ENCODE measurements around the gene FLVCR1.
"Not testable (repeated sequence)": the region's sequence is repeated elsewhere in the genome, so short reads cannot be mapped to it uniquely, and the experiment has no call there.

The FLVCR1 gene

GRCh38 chr1:212857992-212858460 is at the start of gene FLVCR1:
Gene FLVCR1, plus strand, starts transcription at chr1:212858275. Its CDS starts 178 bp downstream, at chr1:212858453.
- DNase-seq (ENCODE audit: low read depth) = peak; percentile 92

- DNase-seq (ENCODE audit: low read depth) = no peak
Observed at GRCh38 chr1:212814537-212815334, 43.3 kb upstream of the FLVCR1 start.

GRCh38 chr1:212816567-212817278 is 41.4 kb upstream of the FLVCR1 start:
- DNase-seq (ENCODE audit: low read depth) = no peak

- DNase-seq (ENCODE audit: low read depth) = no peak
Observed at GRCh38 chr1:212819726-212820125, 38.3 kb upstream of the FLVCR1 start.

- DNase-seq (ENCODE audit: low read depth) = no peak
Observed at GRCh38 chr1:212820969-212821368, 37.1 kb upstream of the FLVCR1 start.

- no peak for DNase-seq (ENCODE audit: low read depth)
Observed at GRCh38 chr1:212822956-212823355, 35.1 kb upstream of the FLVCR1 start.

GRCh38 chr1:212824201-212824600 is 33.9 kb upstream of the FLVCR1 start:
- no peak for DNase-seq (ENCODE audit: low read depth)

- DNase-seq (ENCODE audit: low read depth) = no peak
Observed at GRCh38 chr1:212825798-212826452, 32.1 kb upstream of the FLVCR1 start.

- DNase-seq (ENCODE audit: low read depth) = no peak
Observed at GRCh38 chr1:212827171-212827776, 30.8 kb upstream of the FLVCR1 start.

GRCh38 chr1:212827831-212828278 is 30.2 kb upstream of the FLVCR1 start:
- DNase-seq (ENCODE audit: low read depth) = no peak

- no peak for DNase-seq (ENCODE audit: low read depth)
Observed at GRCh38 chr1:212828395-212828794, 29.7 kb upstream of the FLVCR1 start.

- DNase-seq (ENCODE audit: low read depth) = not testable (repeated sequence)
Observed at GRCh38 chr1:212833211-212834207, 24.6 kb upstream of the FLVCR1 start.

- DNase-seq (ENCODE audit: low read depth) = no peak
Observed at GRCh38 chr1:212838145-212838544, 19.9 kb upstream of the FLVCR1 start.

GRCh38 chr1:212844521-212844920 is 13.6 kb upstream of the FLVCR1 start:
- DNase-seq (ENCODE audit: low read depth) = not testable (repeated sequence)

GRCh38 chr1:212847549-212847948 is 10.5 kb upstream of the FLVCR1 start, which contains the start of gene SPATA45:
Gene SPATA45, minus strand, starts transcription at chr1:212847649. Its CDS starts 11,500 bp downstream, at chr1:212836149.
- no peak for DNase-seq (ENCODE audit: low read depth)

GRCh38 chr1:212852105-212852688 is 5.9 kb upstream of the FLVCR1 start:
- no peak for DNase-seq (ENCODE audit: low read depth)

GRCh38 chr1:212853658-212854057 is 4.4 kb upstream of the FLVCR1 start:
- DNase-seq (ENCODE audit: low read depth) = no peak

- DNase-seq (ENCODE audit: low read depth) = no peak
Observed at GRCh38 chr1:212856755-212857154, 1.3 kb upstream of the FLVCR1 start.

- DNase-seq (ENCODE audit: low read depth) = peak; percentile 1
Observed at GRCh38 chr1:212858461-212859265, 588 bp downstream of the FLVCR1 start.

All from activated T-cell treated with anti-CD3 and anti-CD28 coated beads for 24 hours (primary cell).